ENCODE results near the gene GALNT17.

- no peak for TF ChIP-seq CTCF (IDR thresholded peaks at IDR 0.05; ENCODE audit: low read length)
- TF ChIP-seq EZH2 (optimal IDR thresholded peaks at IDR 0.05; ENCODE audit: low read depth, low read length): no peak
Measured at GRCh38 chr7:71668572-71668971, 536.6 kb downstream of the GALNT17 start.
